CD4-positive, alpha-beta T cell treated with Interleukin-4 for 4 hours (primary cell): Measurements from ENCODE around the gene SKAP1.
A peak's percentile ranks its signal among the peaks of the same experiment; 100 is the strongest.
"Not testable (repeated sequence)": the region's sequence is repeated elsewhere in the genome, so short reads cannot be mapped to it uniquely, and the experiment has no call there.

Experiments
- DNase-seq: peaks from one replicate; pipeline ENCODE4 v3.0.0-alpha.2; 2020

SKAP1 gene

GRCh38 chr17:48240122-48240521 is 189.9 kb downstream of the SKAP1 start:
- DNase-seq = no peak

GRCh38 chr17:48239603-48239995 is 190.4 kb downstream of the SKAP1 start:
- no peak for DNase-seq

DNA sequence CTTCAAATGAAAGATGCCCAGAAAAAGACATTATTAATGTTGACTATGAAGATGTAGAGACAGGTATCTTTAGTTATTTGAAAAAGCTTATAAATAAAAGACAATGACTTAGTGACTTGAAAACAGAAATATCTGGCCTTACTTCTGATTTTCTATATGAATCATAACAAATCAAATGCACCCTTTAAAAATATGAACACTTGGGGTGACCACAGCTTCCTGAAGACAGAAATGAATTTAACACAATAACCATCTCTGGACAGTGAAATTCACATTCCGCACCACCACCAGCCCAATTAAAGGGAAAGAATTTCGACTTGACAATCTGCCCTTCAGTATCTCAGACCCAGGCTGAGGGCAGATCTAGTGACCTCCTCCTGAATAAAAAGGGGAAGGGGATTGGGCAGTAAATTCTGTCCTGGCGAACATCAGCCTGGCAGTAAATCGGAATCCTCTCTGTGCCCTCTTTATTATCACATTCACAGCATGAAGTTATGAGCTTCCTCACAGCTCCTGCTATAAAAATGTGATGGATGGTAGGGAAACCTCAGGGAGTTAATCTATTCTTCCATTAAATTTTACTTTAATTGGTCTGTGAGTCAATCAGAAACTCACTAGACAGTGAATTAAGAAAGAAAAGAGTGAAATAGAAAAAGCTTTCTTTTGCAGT is 190.9 kb downstream of the SKAP1 start:
- no peak for DNase-seq

- DNase-seq = no peak
Observed at GRCh38 chr17:48237456-48237855, 192.6 kb downstream of the SKAP1 start.

GRCh38 chr17:48236681-48237134 is 193.3 kb downstream of the SKAP1 start:
- DNase-seq = peak; percentile 22

GRCh38 chr17:48234922-48235321 is 195.1 kb downstream of the SKAP1 start:
- no peak for DNase-seq

GRCh38 chr17:48231995-48232959 is 197.7 kb downstream of the SKAP1 start:
- DNase-seq = no peak

GRCh38 chr17:48229936-48230335 is 200.1 kb downstream of the SKAP1 start:
- DNase-seq = no peak

DNA sequence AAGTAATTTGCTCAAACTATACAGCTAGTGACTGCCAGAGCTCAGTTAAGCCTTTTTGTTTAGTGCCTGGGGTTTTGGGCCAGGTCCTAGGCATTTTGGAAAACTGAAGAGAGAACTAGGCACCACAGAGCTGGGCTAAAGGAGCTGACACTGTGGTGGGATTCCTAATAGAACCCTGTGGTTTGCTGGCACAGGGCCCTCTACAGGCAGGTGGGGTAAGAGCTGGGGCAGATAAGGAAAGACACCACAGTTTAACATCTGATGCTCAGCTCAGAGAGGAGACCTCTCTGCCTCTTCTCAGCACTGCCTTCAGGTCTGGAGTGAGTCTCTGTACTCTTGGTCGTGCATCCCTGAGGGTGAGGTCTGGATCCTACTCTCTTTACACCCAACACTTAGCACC is 201.3 kb downstream of the SKAP1 start:
- DNase-seq = no peak

- DNase-seq = no peak
Observed at GRCh38 chr17:48225725-48226567, 204.1 kb downstream of the SKAP1 start.

GRCh38 chr17:48223945-48224344 is 206.1 kb downstream of the SKAP1 start:
- no peak for DNase-seq

GRCh38 chr17:48219617-48220016 is 210.4 kb downstream of the SKAP1 start:
- no peak for DNase-seq

GRCh38 chr17:48215583-48216139 is 214.4 kb downstream of the SKAP1 start:
- no peak for DNase-seq

DNA sequence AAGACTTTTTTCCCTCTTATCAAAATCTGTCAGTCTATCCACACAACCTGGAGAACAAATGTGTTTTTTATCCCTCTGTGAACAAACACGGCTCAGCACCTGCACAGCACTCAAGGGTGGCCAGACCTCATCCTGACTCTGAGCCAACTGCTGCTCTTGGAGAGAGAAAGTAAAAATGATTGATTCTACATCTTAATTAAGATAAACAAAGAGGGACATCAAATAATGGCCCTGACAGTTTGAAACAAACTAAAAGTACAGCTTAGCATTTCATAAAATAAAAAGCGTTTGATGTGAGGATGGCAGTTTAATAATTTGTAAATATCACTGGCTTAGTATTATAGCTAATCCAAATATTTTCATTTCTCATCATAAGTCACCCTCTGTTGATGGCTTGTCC is 216.2 kb downstream of the SKAP1 start:
- no peak for DNase-seq

GRCh38 chr17:48211787-48212186 is 218.2 kb downstream of the SKAP1 start:
- no peak for DNase-seq

DNA sequence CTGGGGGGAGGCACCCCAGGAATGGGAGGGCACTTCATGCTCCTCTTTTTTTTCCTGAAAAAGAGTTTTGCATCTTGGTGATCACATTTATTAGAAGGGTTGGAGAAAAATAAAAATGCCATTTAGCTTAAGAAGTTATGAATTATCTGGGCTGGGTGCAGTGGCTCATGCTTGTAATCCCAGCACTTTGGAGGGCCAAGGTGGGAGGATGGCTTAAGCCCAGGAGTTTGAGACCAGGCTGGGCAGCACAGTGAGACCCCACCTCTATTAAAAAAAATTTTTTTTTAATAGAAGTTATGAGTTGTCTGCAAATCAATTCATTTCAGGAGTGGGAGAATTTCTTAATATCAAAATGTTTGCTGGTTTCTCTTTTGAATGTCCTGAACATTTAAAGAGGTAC is 219.0 kb downstream of the SKAP1 start:
- DNase-seq = no peak

- DNase-seq = no peak
Observed at GRCh38 chr17:48209973-48210372, 220.0 kb downstream of the SKAP1 start.

DNA sequence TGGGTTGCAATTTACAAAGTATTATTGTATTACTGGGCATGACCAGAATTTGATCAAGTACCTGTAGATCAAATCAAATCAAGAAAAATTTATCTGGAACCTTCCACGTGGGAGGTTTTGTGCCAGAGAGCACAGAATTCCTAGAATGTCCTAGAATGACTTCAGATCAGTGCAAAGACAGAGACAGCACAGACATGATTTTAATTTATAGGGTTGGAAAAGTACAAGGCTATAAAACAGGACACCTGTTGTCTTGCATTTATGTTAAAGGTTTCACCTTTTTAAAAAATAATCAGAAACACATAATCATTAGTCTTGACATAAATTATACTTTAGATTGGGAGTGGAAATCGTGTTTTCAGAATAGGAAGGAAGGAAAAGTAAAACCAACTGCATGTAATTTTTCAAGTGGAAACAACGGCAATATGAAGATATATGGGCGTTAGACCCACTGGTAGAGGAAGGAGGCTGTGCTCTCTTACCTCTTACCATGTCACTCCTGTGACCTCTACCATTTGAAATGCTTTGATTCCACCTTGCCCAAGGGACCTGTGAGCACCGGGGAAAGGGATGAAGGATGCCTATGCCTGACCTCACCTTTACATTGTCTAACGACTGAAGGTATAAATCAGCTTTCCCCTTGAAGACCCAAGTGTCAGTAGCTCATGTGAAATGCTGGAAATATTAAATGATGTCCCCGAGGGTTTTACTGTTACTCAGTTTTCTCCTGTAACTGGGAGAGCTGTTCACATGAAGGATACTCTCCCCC is 222.1 kb downstream of the SKAP1 start:
- DNase-seq = no peak

DNA sequence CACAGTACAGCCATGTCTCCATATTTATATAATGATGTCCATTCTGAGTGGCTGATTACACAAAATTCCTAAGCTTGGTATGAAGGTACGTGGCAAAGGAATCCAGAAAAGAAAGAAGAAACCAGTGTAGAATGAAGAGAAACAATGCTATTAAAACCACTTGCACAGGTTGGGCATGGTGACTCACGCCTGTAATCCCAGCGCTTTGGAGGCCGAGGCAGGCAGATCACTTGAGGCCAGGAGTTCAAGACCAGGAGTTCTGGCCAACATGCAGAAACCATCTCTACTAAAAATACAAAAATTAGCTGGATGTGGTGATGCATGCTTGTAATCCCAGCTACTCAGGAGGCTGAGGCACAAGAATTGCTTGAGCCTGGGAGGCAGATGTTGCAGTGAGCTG is 223.0 kb downstream of the SKAP1 start:
- DNase-seq = not testable (repeated sequence)

DNA sequence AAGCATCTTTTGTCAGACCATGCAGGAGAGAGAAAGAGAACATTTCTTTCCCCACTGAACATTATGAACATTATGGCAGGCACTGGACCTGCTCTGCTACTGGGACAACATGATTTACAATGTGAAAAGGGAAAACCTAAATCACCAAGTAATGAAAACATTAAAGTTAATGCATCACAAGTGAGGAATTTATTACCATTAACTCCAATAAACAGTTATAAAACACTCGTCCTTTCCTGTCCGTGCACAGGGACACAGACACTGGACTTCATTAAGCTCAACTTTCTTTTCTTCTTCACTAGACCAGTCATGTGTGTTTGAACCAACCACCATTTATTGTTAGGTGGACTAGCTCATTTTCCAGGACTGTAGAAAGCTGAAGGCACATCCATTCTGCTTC is 227.1 kb downstream of the SKAP1 start:
- no peak for DNase-seq

DNA sequence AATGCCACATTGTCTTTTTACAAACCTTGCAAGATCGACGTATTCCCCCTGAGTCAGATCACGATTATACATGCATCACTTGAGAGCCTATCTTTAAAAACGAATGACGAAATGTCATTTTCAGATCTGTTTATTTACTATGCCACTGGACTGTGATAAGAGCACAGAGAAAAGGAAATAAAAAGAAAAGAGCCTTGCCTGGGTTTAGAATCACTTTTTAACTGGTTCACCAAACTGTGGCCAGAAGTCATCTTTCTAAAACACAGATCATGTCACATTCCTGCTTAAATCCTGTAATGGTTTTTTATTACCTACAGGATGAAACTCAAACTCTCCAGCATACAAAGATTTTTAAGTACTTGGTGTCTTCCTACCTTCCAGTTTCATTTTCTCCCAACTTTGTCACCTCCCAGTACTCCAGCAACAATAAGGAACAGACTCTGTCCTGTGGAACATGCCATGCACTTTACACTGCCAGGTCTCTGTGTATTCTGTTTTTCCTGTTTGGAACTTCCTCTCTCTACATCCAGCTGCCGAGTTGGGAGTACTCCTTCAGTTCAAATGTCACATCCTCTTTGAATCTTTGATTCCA is 231.0 kb downstream of the SKAP1 start:
- no peak for DNase-seq

DNA sequence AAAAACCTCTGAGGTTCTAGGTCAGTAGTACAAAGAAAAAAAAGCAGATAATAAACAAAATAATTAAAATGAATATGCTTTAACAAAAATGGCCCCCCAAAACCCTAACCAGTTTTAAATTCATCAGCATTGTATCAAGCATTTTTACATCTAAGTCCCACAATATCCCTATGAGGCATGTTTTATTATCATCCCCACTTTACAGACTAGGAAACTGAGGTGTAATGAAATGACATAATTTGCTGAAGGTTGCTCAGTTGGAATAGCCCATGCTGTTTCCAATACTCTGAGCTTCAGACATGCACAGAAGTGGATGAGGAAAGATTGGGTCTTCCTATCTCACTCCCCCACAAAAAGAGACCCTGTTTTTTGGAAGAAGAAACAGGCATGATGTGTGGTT is 234.1 kb downstream of the SKAP1 start:
- no peak for DNase-seq
